Neural cell (in vitro differentiated cells): Measurements from ENCODE around the gene HCAR2. TPM values are rescaled to one million over a fixed set of nuclear protein-coding genes. Genes with fewer than 3 reads are reported as not detected.

Experiments
- H2AFZ ChIP-seq: fragments of 200-600, 300-800 bp; sonication (generic), shearing (Covaris generic); 2 replicates; pipeline ENCODE4 v1.6.0; 2014; ENCODE audit warnings: low read depth, mild to moderate bottlenecking, antibody characterized with exemption, low read length, moderate library complexity
- H3F3A ChIP-seq: fragments of 200-600 bp; shearing (Covaris generic); 2 replicates; pipeline ENCODE4 v1.6.1; 2016; ENCODE audit warnings: mild to moderate bottlenecking, moderate library complexity, mixed read lengths, antibody characterized with exemption, low read length; ENCODE audit not compliant: insufficient read depth, poor library complexity, severe bottlenecking
- H3K27ac ChIP-seq: fragments of 200-600, 300-800 bp; sonication (generic), shearing (Covaris generic); 2 replicates; pipeline ENCODE4 v1.5.1; 2014; ENCODE audit warnings: mild to moderate bottlenecking, low read length, moderate library complexity
- H3K27me3 ChIP-seq: fragments of 300-800, 200-600 bp; sonication (generic), shearing (Covaris generic); 2 replicates; pipeline ENCODE4 v1.6.0; 2014; ENCODE audit warnings: mild to moderate bottlenecking, low read depth, low read length, moderate library complexity; ENCODE audit not compliant: insufficient read depth
- H3K36me3 ChIP-seq: fragments of 300-800, 200-600 bp; sonication (generic), shearing (Covaris generic); 2 replicates; pipeline ENCODE4 v1.5.1; 2014; ENCODE audit warnings: mild to moderate bottlenecking, antibody characterized with exemption, low read length, moderate library complexity; ENCODE audit not compliant: insufficient read depth
- H3K4me2 ChIP-seq: fragments of 300-800, 200-600 bp; sonication (generic), shearing (Covaris generic); 2 replicates; pipeline ENCODE4 v1.6.0; 2014; ENCODE audit warnings: mild to moderate bottlenecking, low read length
- H3K4me3 ChIP-seq: fragments of 300-800, 200-600 bp; sonication (generic), shearing (Covaris generic); 2 replicates; pipeline ENCODE4 v1.5.1; 2014; ENCODE audit warnings: mild to moderate bottlenecking, low read length, moderate library complexity
- H3K79me2 ChIP-seq: fragments of 200-600 bp; shearing (Covaris generic); replicated peaks from 2 replicates; pipeline ENCODE4 v1.6.0; 2014; ENCODE audit warnings: mild to moderate bottlenecking, low read length, moderate library complexity; ENCODE audit not compliant: insufficient read depth
- H3K9ac ChIP-seq: fragments of 300-800, 200-600 bp; sonication (generic), shearing (Covaris generic); 2 replicates; pipeline ENCODE4 v1.6.1; 2016; ENCODE audit warnings: mild to moderate bottlenecking, low read length, mixed read lengths
- H3K9me2 ChIP-seq: fragments of 200-600 bp; shearing (Covaris generic); 2 replicates; pipeline ENCODE4 v1.6.1; 2016; ENCODE audit warnings: mild to moderate bottlenecking, low read length, mixed read lengths; ENCODE audit not compliant: insufficient read depth
- H3K9me3 ChIP-seq: fragments of 200-600, 300-800 bp; sonication (generic), shearing (Covaris generic); 2 replicates; pipeline ENCODE4 v1.6.1; 2016; ENCODE audit warnings: mild to moderate bottlenecking, mixed run types, low read length, moderate library complexity, mixed read lengths
- H4K20me1 ChIP-seq: fragments of 200-600 bp; shearing (Covaris generic); 2 replicates; pipeline ENCODE4 v1.6.1; 2016; ENCODE audit warnings: mild to moderate bottlenecking, mixed run types; ENCODE audit not compliant: insufficient read depth
- CTCF ChIP-seq: fragments of 450-650 bp; IDR thresholded peaks from 2 replicates; pipeline ENCODE4 v1.5.1; 2014; ENCODE audit warnings: antibody characterized with exemption, mild to moderate bottlenecking, moderate library complexity; ENCODE audit not compliant: poor library complexity, severe bottlenecking
- EP300 ChIP-seq: fragments of 450-650 bp; conservative IDR thresholded peaks from 2 replicates; pipeline ENCODE4 v1.6.1; 2014; ENCODE audit warnings: antibody characterized with exemption, mild to moderate bottlenecking, moderate library complexity; ENCODE audit not compliant: poor library complexity, severe bottlenecking
- EZH2 ChIP-seq: fragments of 200-600, 300-800 bp; shearing (Covaris generic), sonication (generic); IDR thresholded peaks from 2 replicates; pipeline ENCODE4 v1.6.1; 2014; ENCODE audit warnings: antibody characterized with exemption, low read length, borderline replicate concordance, mild to moderate bottlenecking; ENCODE audit not compliant: insufficient read depth, poor library complexity, severe bottlenecking
- MXI1 ChIP-seq: fragments of 450-650 bp; conservative IDR thresholded peaks from 2 replicates; pipeline ENCODE4 v1.6.1; 2014; ENCODE audit warnings: antibody characterized with exemption, mild to moderate bottlenecking; ENCODE audit not compliant: poor library complexity, severe bottlenecking
- POLR2AphosphoS5 ChIP-seq: IDR thresholded peaks from 2 replicates; pipeline ENCODE4 v1.6.1; 2012
- RAD21 ChIP-seq: fragments of 450-650 bp; conservative IDR thresholded peaks from 2 replicates; pipeline ENCODE4 v1.6.1; 2014; ENCODE audit warnings: antibody characterized with exemption, mild to moderate bottlenecking, moderate library complexity
- SMC3 ChIP-seq: fragments of 450-650 bp; conservative IDR thresholded peaks from 2 replicates; pipeline ENCODE4 v1.6.1; 2014; ENCODE audit warnings: antibody characterized with exemption, mild to moderate bottlenecking, moderate library complexity; ENCODE audit not compliant: poor library complexity
- TAF1 ChIP-seq: IDR thresholded peaks from 2 replicates; pipeline ENCODE4 v1.6.1; 2012; ENCODE audit warnings: low read depth
- polyA plus RNA-seq: library from polyadenylated mRNA; depleted of rRNA; stranded (reverse); fragments of >200 nt; gene quantifications from 2 replicates; pipeline ENCODE4 v1.2.3, GENCODE V29; 2014
- TF ChIP-seq, protein P1 (sequence below): IDR thresholded peaks from 2 replicates; pipeline ENCODE4 v1.6.1; 2012; ENCODE audit warnings: borderline replicate concordance

HCAR2 gene
- polyA plus RNA-seq, 1 donor from 2014 or later, result not detected

DNA sequence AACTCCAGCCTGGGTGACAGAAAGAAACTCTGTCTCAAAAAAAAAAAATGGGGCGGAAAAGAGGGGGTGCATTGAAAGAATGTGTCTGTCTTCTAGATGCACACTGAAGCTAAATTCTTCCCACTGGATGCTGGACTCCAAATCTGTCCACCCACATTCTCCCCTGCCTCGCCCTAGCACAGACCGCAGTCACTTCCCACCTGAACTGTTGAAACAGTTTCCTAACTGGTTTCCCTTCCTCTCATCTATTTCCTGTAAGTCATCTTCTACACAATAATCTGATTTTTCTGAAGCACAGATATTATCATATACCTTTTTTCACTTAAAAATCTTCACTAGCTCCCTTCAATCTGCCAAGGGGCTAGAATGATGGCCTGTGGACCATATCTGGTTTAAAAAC lies 29.0 kb upstream of the HCAR2 start:
- no peak overlapping the region for H3K4me2 ChIP-seq
- no peaks in the 10 kb centered on the region for H3K79me2 ChIP-seq
- no peaks in the 10 kb centered on the region for H3K9me2 ChIP-seq
- H3K9me3 ChIP-seq, result no peaks in the 10 kb centered on the region
- H3F3A ChIP-seq, result no peaks in the 10 kb centered on the region
- no peak overlapping the region for H2AFZ ChIP-seq
- no peak overlapping the region for H3K9ac ChIP-seq
- no peak overlapping the region for H3K27ac ChIP-seq
- H3K27me3 ChIP-seq, result no peaks in the 10 kb centered on the region
- no peak overlapping the region for H3K4me3 ChIP-seq
- H3K36me3 ChIP-seq, result no peaks in the 10 kb centered on the region
- TF ChIP-seq TAF1 (no peak), RAD21 (no peak), EZH2 (no peak), SMC3 (no peak), POLR2AphosphoS5 (no peak), EP300 (no peak), MXI1 (no peak), CTCF (no peak)
- TF ChIP-seq, protein P1, sequence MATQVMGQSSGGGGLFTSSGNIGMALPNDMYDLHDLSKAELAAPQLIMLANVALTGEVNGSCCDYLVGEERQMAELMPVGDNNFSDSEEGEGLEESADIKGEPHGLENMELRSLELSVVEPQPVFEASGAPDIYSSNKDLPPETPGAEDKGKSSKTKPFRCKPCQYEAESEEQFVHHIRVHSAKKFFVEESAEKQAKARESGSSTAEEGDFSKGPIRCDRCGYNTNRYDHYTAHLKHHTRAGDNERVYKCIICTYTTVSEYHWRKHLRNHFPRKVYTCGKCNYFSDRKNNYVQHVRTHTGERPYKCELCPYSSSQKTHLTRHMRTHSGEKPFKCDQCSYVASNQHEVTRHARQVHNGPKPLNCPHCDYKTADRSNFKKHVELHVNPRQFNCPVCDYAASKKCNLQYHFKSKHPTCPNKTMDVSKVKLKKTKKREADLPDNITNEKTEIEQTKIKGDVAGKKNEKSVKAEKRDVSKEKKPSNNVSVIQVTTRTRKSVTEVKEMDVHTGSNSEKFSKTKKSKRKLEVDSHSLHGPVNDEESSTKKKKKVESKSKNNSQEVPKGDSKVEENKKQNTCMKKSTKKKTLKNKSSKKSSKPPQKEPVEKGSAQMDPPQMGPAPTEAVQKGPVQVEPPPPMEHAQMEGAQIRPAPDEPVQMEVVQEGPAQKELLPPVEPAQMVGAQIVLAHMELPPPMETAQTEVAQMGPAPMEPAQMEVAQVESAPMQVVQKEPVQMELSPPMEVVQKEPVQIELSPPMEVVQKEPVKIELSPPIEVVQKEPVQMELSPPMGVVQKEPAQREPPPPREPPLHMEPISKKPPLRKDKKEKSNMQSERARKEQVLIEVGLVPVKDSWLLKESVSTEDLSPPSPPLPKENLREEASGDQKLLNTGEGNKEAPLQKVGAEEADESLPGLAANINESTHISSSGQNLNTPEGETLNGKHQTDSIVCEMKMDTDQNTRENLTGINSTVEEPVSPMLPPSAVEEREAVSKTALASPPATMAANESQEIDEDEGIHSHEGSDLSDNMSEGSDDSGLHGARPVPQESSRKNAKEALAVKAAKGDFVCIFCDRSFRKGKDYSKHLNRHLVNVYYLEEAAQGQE, result no peak
- no peaks in the 10 kb centered on the region for H4K20me1 ChIP-seq

- Histone ChIP-seq H3K9ac (no peak within 1 kb of the TSS), H3K27me3 (no peaks in the 10 kb centered on the region), H3K9me2 (no peaks in the 10 kb centered on the region), H3K36me3 (no peaks in the 10 kb centered on the region), H3K27ac (no peak within 1 kb of the TSS), H3K4me3 (no peak within 1 kb of the TSS), H3K9me3 (no peaks in the 10 kb centered on the region), H3K79me2 (no peaks in the 10 kb centered on the region), H2AFZ (no peak within 1 kb of the TSS), H3K4me2 (no peak within 1 kb of the TSS), H4K20me1 (no peaks in the 10 kb centered on the region), H3F3A (no peaks in the 10 kb centered on the region)
- TF ChIP-seq EZH2 (no peak), EP300 (no peak), RAD21 (no peak), POLR2AphosphoS5 (no peak), SMC3 (no peak), TAF1 (no peak), CTCF (no peak), MXI1 (no peak)
- TF ChIP-seq, protein P1, result no peak
These were observed 27.3 kb upstream of the HCAR2 start, which contains the start of gene HCAR1 for GRCh38 chr12:122730215-122731014. HCAR1 (minus strand) TSS chr12:122730844; CDS start chr12:122730339, 505 bp downstream.
